Choroid plexus epithelial cell (primary cell): ENCODE results near the gene ZNF107.

ENCODE experiments used
- DNase-seq: peaks from one replicate; pipeline ENCODE4 v3.0.0-alpha.2; 2010; ENCODE audit warnings: low read depth
- H3K4me3 ChIP-seq: 2 replicates; pipeline ENCODE4 v1.5.1; 2011; ENCODE audit warnings: low read depth, mild to moderate bottlenecking, control low read depth, low read length, moderate library complexity
- CTCF ChIP-seq: conservative IDR thresholded peaks from 2 replicates; pipeline ENCODE4 v1.5.1; 2011; ENCODE audit warnings: low read depth, mild to moderate bottlenecking, control low read depth, inconsistent platforms, low read length, moderate library complexity

The ZNF107 gene

GRCh38 chr7:64636386-64636785 lies 29.5 kb upstream of the ZNF107 start:
- no peak for TF ChIP-seq CTCF
- no peak for DNase-seq
- H3K4me3 ChIP-seq = no peak overlapping the region

- H3K4me3 ChIP-seq = no peak overlapping the region
- TF ChIP-seq CTCF = no peak
- DNase-seq = no peak
Observed at GRCh38 chr7:64637521-64638445, 28.1 kb upstream of the ZNF107 start.

GRCh38 chr7:64638822-64639221 lies 27.1 kb upstream of the ZNF107 start:
- DNase-seq = no peak
- no peak for TF ChIP-seq CTCF

GRCh38 chr7:64639267-64640001 lies 26.5 kb upstream of the ZNF107 start:
- TF ChIP-seq CTCF = no peak
- no peak for DNase-seq
- no peak overlapping the region for H3K4me3 ChIP-seq

More at GRCh38 chr7:64638822-64639221, 27.1 kb upstream of the ZNF107 start:
- H3K4me3 ChIP-seq = no peak overlapping the region

GRCh38 chr7:64640504-64640903 lies 25.4 kb upstream of the ZNF107 start:
- H3K4me3 ChIP-seq = no peak overlapping the region
- DNase-seq = no peak
- no peak for TF ChIP-seq CTCF

GRCh38 chr7:64642046-64642445 lies 23.9 kb upstream of the ZNF107 start:
- no peak for DNase-seq
- no peak overlapping the region for H3K4me3 ChIP-seq
- TF ChIP-seq CTCF = no peak
